Measurements from ENCODE around the gene IL17RD. TPM values are rescaled to one million over a fixed set of nuclear protein-coding genes. Genes with fewer than 3 reads are reported as not detected.

Gene IL17RD
- total and polyA plus RNA-seq, 2 experiments from 2014 or later = 10.7 to 104 TPM

GRCh38 chr3:57088503-57088902, 76.7 kb downstream of the IL17RD start:
- H3K27me3 ChIP-seq (ENCODE audit: insufficient read depth) = no peaks in the 10 kb centered on the region
- H3K4me3 ChIP-seq = no peak overlapping the region
- TF ChIP-seq, protein P1, sequence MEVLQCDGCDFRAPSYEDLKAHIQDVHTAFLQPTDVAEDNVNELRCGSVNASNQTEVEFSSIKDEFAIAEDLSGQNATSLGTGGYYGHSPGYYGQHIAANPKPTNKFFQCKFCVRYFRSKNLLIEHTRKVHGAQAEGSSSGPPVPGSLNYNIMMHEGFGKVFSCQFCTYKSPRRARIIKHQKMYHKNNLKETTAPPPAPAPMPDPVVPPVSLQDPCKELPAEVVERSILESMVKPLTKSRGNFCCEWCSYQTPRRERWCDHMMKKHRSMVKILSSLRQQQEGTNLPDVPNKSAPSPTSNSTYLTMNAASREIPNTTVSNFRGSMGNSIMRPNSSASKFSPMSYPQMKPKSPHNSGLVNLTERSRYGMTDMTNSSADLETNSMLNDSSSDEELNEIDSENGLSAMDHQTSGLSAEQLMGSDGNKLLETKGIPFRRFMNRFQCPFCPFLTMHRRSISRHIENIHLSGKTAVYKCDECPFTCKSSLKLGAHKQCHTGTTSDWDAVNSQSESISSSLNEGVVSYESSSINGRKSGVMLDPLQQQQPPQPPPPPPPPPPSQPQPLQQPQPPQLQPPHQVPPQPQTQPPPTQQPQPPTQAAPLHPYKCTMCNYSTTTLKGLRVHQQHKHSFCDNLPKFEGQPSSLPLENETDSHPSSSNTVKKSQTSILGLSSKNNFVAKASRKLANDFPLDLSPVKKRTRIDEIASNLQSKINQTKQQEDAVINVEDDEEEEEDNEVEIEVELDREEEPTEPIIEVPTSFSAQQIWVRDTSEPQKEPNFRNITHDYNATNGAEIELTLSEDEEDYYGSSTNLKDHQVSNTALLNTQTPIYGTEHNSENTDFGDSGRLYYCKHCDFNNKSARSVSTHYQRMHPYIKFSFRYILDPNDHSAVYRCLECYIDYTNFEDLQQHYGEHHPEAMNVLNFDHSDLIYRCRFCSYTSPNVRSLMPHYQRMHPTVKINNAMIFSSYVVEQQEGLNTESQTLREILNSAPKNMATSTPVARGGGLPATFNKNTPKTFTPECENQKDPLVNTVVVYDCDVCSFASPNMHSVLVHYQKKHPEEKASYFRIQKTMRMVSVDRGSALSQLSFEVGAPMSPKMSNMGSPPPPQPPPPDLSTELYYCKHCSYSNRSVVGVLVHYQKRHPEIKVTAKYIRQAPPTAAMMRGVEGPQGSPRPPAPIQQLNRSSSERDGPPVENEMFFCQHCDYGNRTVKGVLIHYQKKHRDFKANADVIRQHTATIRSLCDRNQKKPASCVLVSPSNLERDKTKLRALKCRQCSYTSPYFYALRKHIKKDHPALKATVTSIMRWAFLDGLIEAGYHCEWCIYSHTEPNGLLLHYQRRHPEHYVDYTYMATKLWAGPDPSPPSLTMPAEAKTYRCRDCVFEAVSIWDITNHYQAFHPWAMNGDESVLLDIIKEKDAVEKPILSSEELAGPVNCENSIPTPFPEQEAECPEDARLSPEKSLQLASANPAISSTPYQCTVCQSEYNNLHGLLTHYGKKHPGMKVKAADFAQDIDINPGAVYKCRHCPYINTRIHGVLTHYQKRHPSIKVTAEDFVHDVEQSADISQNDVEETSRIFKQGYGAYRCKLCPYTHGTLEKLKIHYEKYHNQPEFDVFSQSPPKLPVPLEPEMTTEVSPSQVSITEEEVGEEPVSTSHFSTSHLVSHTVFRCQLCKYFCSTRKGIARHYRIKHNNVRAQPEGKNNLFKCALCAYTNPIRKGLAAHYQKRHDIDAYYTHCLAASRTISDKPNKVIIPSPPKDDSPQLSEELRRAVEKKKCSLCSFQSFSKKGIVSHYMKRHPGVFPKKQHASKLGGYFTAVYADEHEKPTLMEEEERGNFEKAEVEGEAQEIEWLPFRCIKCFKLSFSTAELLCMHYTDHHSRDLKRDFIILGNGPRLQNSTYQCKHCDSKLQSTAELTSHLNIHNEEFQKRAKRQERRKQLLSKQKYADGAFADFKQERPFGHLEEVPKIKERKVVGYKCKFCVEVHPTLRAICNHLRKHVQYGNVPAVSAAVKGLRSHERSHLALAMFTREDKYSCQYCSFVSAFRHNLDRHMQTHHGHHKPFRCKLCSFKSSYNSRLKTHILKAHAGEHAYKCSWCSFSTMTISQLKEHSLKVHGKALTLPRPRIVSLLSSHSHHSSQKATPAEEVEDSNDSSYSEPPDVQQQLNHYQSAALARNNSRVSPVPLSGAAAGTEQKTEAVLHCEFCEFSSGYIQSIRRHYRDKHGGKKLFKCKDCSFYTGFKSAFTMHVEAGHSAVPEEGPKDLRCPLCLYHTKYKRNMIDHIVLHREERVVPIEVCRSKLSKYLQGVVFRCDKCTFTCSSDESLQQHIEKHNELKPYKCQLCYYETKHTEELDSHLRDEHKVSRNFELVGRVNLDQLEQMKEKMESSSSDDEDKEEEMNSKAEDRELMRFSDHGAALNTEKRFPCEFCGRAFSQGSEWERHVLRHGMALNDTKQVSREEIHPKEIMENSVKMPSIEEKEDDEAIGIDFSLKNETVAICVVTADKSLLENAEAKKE (CRISPR knock-in tag; IDR thresholded peaks at IDR 0.05) = no peak
- TF ChIP-seq EZH2phosphoT487 (IDR thresholded peaks at IDR 0.05; ENCODE audit: unreplicated experiment) = no peak
- TF ChIP-seq ZNF114 (CRISPR knock-in tag; IDR thresholded peaks at IDR 0.05) = no peak
- no peak for TF ChIP-seq NANOG (IDR thresholded peaks at IDR 0.05; ENCODE audit: borderline replicate concordance)
- no peak for TF ChIP-seq POLR2AphosphoS5 (IDR thresholded peaks at IDR 0.05; ENCODE audit: low read depth)
- no peak for TF ChIP-seq REST (IDR thresholded peaks at IDR 0.05; ENCODE audit: unreplicated experiment)
- TF ChIP-seq STAT1 (IDR thresholded peaks at IDR 0.05; ENCODE audit: unreplicated experiment) = no peak
- no peak for TF ChIP-seq EZH2 (IDR thresholded peaks at IDR 0.05; ENCODE audit: low read depth, unreplicated experiment)
- TF ChIP-seq, protein P2, sequence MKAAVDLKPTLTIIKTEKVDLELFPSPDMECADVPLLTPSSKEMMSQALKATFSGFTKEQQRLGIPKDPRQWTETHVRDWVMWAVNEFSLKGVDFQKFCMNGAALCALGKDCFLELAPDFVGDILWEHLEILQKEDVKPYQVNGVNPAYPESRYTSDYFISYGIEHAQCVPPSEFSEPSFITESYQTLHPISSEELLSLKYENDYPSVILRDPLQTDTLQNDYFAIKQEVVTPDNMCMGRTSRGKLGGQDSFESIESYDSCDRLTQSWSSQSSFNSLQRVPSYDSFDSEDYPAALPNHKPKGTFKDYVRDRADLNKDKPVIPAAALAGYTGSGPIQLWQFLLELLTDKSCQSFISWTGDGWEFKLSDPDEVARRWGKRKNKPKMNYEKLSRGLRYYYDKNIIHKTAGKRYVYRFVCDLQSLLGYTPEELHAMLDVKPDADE (IDR thresholded peaks at IDR 0.05) = no peak
- TF ChIP-seq, protein P3, sequence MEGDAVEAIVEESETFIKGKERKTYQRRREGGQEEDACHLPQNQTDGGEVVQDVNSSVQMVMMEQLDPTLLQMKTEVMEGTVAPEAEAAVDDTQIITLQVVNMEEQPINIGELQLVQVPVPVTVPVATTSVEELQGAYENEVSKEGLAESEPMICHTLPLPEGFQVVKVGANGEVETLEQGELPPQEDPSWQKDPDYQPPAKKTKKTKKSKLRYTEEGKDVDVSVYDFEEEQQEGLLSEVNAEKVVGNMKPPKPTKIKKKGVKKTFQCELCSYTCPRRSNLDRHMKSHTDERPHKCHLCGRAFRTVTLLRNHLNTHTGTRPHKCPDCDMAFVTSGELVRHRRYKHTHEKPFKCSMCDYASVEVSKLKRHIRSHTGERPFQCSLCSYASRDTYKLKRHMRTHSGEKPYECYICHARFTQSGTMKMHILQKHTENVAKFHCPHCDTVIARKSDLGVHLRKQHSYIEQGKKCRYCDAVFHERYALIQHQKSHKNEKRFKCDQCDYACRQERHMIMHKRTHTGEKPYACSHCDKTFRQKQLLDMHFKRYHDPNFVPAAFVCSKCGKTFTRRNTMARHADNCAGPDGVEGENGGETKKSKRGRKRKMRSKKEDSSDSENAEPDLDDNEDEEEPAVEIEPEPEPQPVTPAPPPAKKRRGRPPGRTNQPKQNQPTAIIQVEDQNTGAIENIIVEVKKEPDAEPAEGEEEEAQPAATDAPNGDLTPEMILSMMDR (conservative IDR thresholded peaks at IDR 0.05; ENCODE audit: low read depth in 2 of 2) = no peak
- no peak for TF ChIP-seq JUNB (IDR thresholded peaks at IDR 0.05; ENCODE audit: unreplicated experiment)
- no peak for TF ChIP-seq CREB1 (CRISPR knock-in tag; IDR thresholded peaks at IDR 0.05; ENCODE audit: low read depth)
- TF ChIP-seq ZNF331 (CRISPR knock-in tag; IDR thresholded peaks at IDR 0.05; ENCODE audit: low read depth) = no peak
- peaks cover 15% of the 10 kb centered on the region; the same call in 2 of the 3 replicates for H3K4me1 Mint-ChIP-seq
- H3K27me3 Mint-ChIP-seq (ENCODE audit: insufficient read depth, low read depth, poor library complexity) = no peaks in the 10 kb centered on the region
- H3K9me3 Mint-ChIP-seq = no peaks in the 10 kb centered on the region
- no peak overlapping the region for H3K27ac Mint-ChIP-seq
- no peak overlapping the region for H3K27ac ChIP-seq (ENCODE audit: low read depth)
- peaks cover 5% of the 10 kb centered on the region for H3K79me2 ChIP-seq (replicated peaks; ENCODE audit: insufficient read depth)
- H3K4me3 Mint-ChIP-seq = no peak overlapping the region
- H2AFZ ChIP-seq = no peak overlapping the region
- no peaks in the 10 kb centered on the region for H3K9me2 ChIP-seq (ENCODE audit: insufficient read depth)
- no peaks in the 10 kb centered on the region for H3K4me1 ChIP-seq (ENCODE audit: insufficient read depth)
- peaks cover 8% of the 10 kb centered on the region for H3K36me3 Mint-ChIP-seq (ENCODE audit: low read depth)
- H3K4me2 ChIP-seq = no peak overlapping the region
- H3F3A ChIP-seq (replicated peaks; ENCODE audit: low read depth) = peaks cover 10% of the 10 kb centered on the region; the same call in 1 of the 2 replicates
- H3K36me3 ChIP-seq (ENCODE audit: insufficient read depth) = no peaks in the 10 kb centered on the region; the same call in 1 of the 2 replicates
- no peak for ATAC-seq
- H4K20me1 ChIP-seq (replicated peaks; ENCODE audit: insufficient read depth) = peaks cover 11% of the 10 kb centered on the region; the same call in 1 of the 2 replicates
- DNase-seq (ENCODE audit: low spot score) = no peak
